A549 treated with Mapracorat at 1 μM for 4 hours (cell line): ENCODE data around the gene OVAAL. TPM values are rescaled to one million over a fixed set of nuclear protein-coding genes. Genes with fewer than 3 reads are reported as not detected.

Experiments
- total RNA-seq: library from RNA; stranded (reverse); fragments of 200-300 nt; extraction: Qiagen RNA extraction; gene quantifications from 5 replicates; pipeline ENCODE4 v1.2.3, GENCODE V29; 2022

Gene OVAAL
- 0.10 to 0.18 TPM in 2 of 5 replicates, not detected in the others for total RNA-seq

DNA sequence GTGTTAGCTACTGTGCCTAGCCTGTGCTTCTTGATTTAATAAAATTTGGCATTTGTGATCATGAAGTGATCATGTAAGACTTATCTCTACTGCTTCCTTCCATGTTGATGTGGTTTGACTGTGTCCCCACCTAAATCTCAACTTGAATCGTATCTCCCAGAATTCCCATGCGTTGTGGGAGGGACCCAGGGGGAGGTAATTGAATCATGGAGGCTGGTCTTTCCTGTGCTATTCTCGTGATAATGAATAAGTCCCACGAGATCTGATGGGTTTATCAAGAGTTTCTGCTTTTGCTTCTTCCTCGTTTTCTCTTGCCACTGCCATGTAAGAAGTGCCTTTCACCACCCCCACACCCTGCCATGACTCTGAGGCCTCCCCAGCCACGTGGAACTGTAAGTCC is at the start of gene OVAAL:
OVAAL (plus strand) TSS at position 301 of the 400 bp plus-strand sequence.

Other genes with a start within 250 kb of the OVAAL start
- 53.7 to 60.4 TPM (median 59.9 TPM) in 5 replicates for gene ACBD6, start 56.4 kb upstream of the OVAAL start, total RNA-seq
- 16.7 to 29.8 TPM (median 27.0 TPM) in 5 replicates for gene XPR1, start 73.1 kb downstream of the OVAAL start, total RNA-seq